Measurements from ENCODE around the gene ADAMTSL1. TPM values are rescaled to one million over a fixed set of nuclear protein-coding genes. Genes with fewer than 3 reads are reported as not detected.

Gene ADAMTSL1
- polyA plus RNA-seq, 2 of the 4 experiments (the other 2 are of a cell fraction), result 0.03 TPM; not detected in 1

DNA sequence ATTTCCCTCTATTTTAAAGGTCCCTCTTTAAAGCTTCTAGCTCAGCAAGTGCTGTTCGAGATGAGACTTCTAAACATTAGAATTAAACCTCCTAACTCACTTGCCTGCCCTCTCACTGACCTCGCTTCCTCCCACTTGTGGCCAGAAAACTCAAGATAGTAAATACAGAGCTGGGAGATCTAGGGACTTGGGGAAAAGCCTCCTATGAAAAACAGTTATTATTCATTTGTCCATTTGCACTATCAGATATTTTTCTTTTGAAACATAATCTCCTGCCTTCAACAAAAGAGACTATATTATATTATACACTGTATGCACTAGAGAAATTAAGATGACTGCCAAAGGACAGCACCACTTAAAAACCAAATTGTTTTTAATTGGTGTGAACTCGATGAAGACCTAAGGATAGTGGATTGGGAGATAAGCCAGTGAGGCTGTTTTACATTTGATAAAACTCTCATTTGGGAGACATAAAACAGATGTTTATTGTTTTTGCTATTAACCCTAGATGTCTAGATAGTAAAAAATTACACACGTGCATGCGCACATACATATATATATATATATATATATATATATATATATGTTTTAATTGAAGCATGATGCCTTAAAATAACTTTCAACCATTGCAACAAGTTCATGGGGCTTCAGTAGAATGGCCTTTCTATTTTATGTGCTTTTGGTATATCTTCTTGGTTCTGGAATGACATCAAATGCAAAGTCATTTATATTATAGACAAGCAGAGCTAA, 229.4 kb downstream of the ADAMTSL1 start:
- WGBS (ENCODE audit: missing lambda C conversion rate), result 42% methylated on average over 5 of the region's 5 CpGs
- Histone ChIP-seq H3K4me1 (no peaks in the 10 kb centered on the region), H3K4me2 (no peak overlapping the region), H3K27ac (no peak overlapping the region), H3K4me3 (no peak overlapping the region), H3K9me3 (no peaks in the 10 kb centered on the region)
- ChIA-PET CTCF (no interaction called here), POLR2A (no interaction called here)
- no peak for TF ChIP-seq HEYL (CRISPR knock-in tag; IDR thresholded peaks at IDR 0.05)
- no peak for TF ChIP-seq HMGXB4 (CRISPR knock-in tag; IDR thresholded peaks at IDR 0.05; ENCODE audit: borderline replicate concordance)
- no peak for TF ChIP-seq CBX2 (IDR thresholded peaks at IDR 0.05; ENCODE audit: borderline replicate concordance, low read depth)
- TF ChIP-seq CTCF (IDR thresholded peaks at IDR 0.05), result no peak
- TF ChIP-seq FOSL2 (IDR thresholded peaks at IDR 0.05), result no peak
- no peak for TF ChIP-seq FOSL2 (CRISPR knock-in tag; IDR thresholded peaks at IDR 0.05)
- TF ChIP-seq TFCP2L1 (CRISPR knock-in tag; IDR thresholded peaks at IDR 0.05), result no peak
- no peak for TF ChIP-seq NPAS2 (CRISPR knock-in tag; IDR thresholded peaks at IDR 0.05; ENCODE audit: borderline replicate concordance)
- TF ChIP-seq EHMT2 (IDR thresholded peaks at IDR 0.05; ENCODE audit: low read depth), result no peak
- TF ChIP-seq GATA3 (IDR thresholded peaks at IDR 0.05; ENCODE audit: borderline replicate concordance), result no peak
- TF ChIP-seq RAD21 (conservative IDR thresholded peaks at IDR 0.05 in 1 of 2, IDR thresholded peaks at IDR 0.05 in 1 of 2), result no peak
- TF ChIP-seq POLR2AphosphoS2 (conservative IDR thresholded peaks at IDR 0.05; ENCODE audit: low read length), result no peak
- TF ChIP-seq EP300 (IDR thresholded peaks at IDR 0.05), result no peak
- no peak for TF ChIP-seq CEBPB (IDR thresholded peaks at IDR 0.05)
- no peak for TF ChIP-seq KDM5A (IDR thresholded peaks at IDR 0.05)
- TF ChIP-seq ATOH8 (CRISPR knock-in tag; IDR thresholded peaks at IDR 0.05; ENCODE audit: low read depth), result no peak
- TF ChIP-seq CBX8 (IDR thresholded peaks at IDR 0.05), result no peak
- TF ChIP-seq NR3C1 (IDR thresholded peaks at IDR 0.05), result no peak
- no peak for FAIRE-seq
- ATAC-seq, result no peak
- DNase-seq (ENCODE audit: low read depth in 1 of 2, low spot score in 1 of 2), result no peak

DNA sequence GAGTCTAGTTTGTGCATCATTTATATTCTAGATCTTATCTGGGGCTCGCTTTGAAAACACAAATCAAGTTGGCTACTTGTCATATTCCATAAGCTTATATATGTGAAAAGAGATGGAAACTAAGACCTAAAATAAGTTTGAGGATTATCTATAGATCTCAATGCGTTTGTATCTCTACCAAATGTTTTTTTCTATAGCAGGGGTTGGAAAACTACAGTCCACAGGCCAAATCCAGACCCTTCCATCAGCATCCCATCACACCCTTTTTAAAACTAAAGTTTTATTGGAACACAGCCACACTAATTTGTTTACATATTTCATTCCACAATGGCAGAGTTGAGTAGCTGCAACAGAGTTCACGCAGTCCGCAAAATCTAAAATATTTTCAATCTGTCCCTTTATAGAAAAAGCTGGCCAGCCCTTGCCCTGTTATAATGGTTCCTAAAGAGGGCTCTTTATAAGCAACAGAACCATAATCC, 230.0 kb downstream of the ADAMTSL1 start:
- no peak for FAIRE-seq
- H3K4me2 ChIP-seq, result no peak overlapping the region
- ChIA-PET POLR2A (no interaction called here), CTCF (no interaction called here)
- TF ChIP-seq, protein P1, sequence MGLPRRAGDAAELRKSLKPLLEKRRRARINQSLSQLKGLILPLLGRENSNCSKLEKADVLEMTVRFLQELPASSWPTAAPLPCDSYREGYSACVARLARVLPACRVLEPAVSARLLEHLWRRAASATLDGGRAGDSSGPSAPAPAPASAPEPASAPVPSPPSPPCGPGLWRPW (IDR thresholded peaks at IDR 0.05), result no peak
- TF ChIP-seq CHD4 (IDR thresholded peaks at IDR 0.05; ENCODE audit: borderline replicate concordance) (no peak), POLR2A (IDR thresholded peaks at IDR 0.05; ENCODE audit: low read length) (no peak), ZC3H11A (IDR thresholded peaks at IDR 0.05) (no peak), REST (IDR thresholded peaks at IDR 0.05) (no peak), MAFK (IDR thresholded peaks at IDR 0.05; ENCODE audit: partially characterized antibody) (no peak)
- H3K9me3 ChIP-seq, result no peaks in the 10 kb centered on the region
- ATAC-seq, result no peak
- DNase-seq (ENCODE audit: low read depth in 1 of 2, low spot score in 1 of 2), result no peak
- no peak overlapping the region for H3K27ac ChIP-seq
- WGBS (ENCODE audit: missing lambda C conversion rate), result 50% methylated on average over 4 of the region's 4 CpGs
- no peak overlapping the region for H3K4me3 ChIP-seq
- no peaks in the 10 kb centered on the region for H3K4me1 ChIP-seq
